Measurements from ENCODE around the gene SPATA9. TPM values are rescaled to one million over a fixed set of nuclear protein-coding genes. Genes with fewer than 3 reads are reported as not detected.

SPATA9 gene
- total and polyA plus RNA-seq, 2 donors (not counting 3 experiments of a cell fraction or from before 2014, with no cell fraction given): 0.07 TPM; not detected in 1

DNA sequence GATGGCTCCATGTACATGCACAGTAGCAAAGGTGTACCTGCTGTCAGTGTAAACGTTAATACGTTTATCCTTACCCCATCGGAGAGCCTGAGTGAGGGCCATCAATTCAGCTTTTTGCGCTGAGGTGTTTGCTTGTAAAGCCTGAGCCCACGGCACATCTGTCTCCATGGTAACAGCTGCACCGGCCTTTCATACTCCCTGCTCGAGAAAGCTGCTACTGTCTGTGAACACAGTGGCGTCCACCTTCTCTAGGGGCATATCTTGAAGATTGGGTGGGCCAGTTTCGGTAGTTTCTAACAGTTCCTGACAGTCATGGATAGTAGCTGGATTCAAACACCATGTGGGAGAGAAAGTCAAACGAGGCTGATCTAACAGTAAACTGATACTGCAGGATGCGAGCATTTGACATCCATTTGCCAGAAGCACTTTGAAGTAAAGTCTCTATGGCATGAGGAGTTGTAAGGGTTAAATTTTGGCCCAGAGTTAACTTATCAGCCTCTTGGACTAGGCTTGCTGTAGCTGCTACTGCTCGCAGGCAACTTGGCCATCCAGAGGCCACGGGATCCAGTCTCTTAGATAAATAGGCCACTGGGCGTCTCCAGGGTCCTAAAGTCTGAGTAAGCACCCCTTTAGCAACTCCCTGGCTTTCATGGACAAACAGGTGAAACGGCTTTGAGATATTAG lies 27.3 kb upstream of the SPATA9 start:
- Histone ChIP-seq H3K79me2 (ENCODE audit: control insufficient read depth, insufficient read depth, low read length) (no peaks in the 10 kb centered on the region), H3K4me1 (ENCODE audit: control insufficient read depth, extremely low read depth, insufficient read depth, low read length) (peaks cover 19% of the 10 kb centered on the region), H3K27me3 (ENCODE audit: control insufficient read depth in 2 of 2, insufficient read depth in 2 of 2, low read length in 2 of 2) (no peaks in the 10 kb centered on the region), H3K9ac (replicated peaks; ENCODE audit: extremely low read depth, insufficient read depth, low read length) (no peak overlapping the region), H3K9me3 (replicated peaks; ENCODE audit: control insufficient read depth, insufficient read depth, low read length) (no peaks in the 10 kb centered on the region), H3K36me3 (ENCODE audit: control insufficient read depth in 2 of 2, extremely low read depth in 1 of 2, insufficient read depth in 2 of 2, low read length in 2 of 2) (no peaks in the 10 kb centered on the region), H2AFZ (ENCODE audit: low read depth, low read length) (no peak overlapping the region), H3K27ac (ENCODE audit: insufficient read depth, low read depth, low read length) (no peak overlapping the region), H3K4me3 (replicated peaks in 1 of 3; ENCODE audit: insufficient read depth in 1 of 3, low read depth in 1 of 3, low read length in 3 of 3) (no peak overlapping the region), H3K9me1 (replicated peaks; ENCODE audit: control insufficient read depth, extremely low read depth, insufficient read depth, low read length) (no peaks in the 10 kb centered on the region), H3K4me2 (ENCODE audit: insufficient read depth, low read length) (no peak overlapping the region), H4K20me1 (replicated peaks; ENCODE audit: control insufficient read depth, extremely low read depth, insufficient read depth, low read length) (no peaks in the 10 kb centered on the region)
- BruUV-seq (replicated peaks): no TSS peak
- dilution Hi-C loops (cut with MboI; ENCODE audit: extremely low pct_ligation_motif_present, low sequenced_read_pairs) (no loop called here), intact Hi-C loops (cut with micrococcal nuclease) (no loop called here)
- POLR2A ChIA-PET: no interaction called here
- TF ChIP-seq, protein P1, sequence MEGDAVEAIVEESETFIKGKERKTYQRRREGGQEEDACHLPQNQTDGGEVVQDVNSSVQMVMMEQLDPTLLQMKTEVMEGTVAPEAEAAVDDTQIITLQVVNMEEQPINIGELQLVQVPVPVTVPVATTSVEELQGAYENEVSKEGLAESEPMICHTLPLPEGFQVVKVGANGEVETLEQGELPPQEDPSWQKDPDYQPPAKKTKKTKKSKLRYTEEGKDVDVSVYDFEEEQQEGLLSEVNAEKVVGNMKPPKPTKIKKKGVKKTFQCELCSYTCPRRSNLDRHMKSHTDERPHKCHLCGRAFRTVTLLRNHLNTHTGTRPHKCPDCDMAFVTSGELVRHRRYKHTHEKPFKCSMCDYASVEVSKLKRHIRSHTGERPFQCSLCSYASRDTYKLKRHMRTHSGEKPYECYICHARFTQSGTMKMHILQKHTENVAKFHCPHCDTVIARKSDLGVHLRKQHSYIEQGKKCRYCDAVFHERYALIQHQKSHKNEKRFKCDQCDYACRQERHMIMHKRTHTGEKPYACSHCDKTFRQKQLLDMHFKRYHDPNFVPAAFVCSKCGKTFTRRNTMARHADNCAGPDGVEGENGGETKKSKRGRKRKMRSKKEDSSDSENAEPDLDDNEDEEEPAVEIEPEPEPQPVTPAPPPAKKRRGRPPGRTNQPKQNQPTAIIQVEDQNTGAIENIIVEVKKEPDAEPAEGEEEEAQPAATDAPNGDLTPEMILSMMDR (IDR thresholded peaks at IDR 0.05; ENCODE audit: extremely low read depth in 1 of 2, insufficient read depth in 1 of 2, low read depth in 1 of 2, low read length in 2 of 2): no peak
- TF ChIP-seq POLR2AphosphoS5 (IDR thresholded peaks at IDR 0.05; ENCODE audit: insufficient read depth, low read depth, low read length) (no peak), JUN (IDR thresholded peaks at IDR 0.05; ENCODE audit: borderline replicate concordance, insufficient read depth, insufficient read length, low read depth) (no peak), POLR2A (IDR thresholded peaks at IDR 0.05; ENCODE audit: low read depth, low read length) (no peak), EZH2 (IDR thresholded peaks at IDR 0.05; ENCODE audit: borderline replicate concordance, low read depth, low read length, severe bottlenecking) (no peak), FOS (IDR thresholded peaks at IDR 0.05; ENCODE audit: borderline replicate concordance, insufficient read depth, low read length) (no peak), MYC (IDR thresholded peaks at IDR 0.05; ENCODE audit: low read depth, low read length) (no peak), GATA2 (IDR thresholded peaks at IDR 0.05; ENCODE audit: insufficient read depth, insufficient read length, low read depth, low read length) (no peak)
- TF ChIP-seq, protein P2, sequence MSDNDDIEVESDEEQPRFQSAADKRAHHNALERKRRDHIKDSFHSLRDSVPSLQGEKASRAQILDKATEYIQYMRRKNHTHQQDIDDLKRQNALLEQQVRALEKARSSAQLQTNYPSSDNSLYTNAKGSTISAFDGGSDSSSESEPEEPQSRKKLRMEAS (IDR thresholded peaks at IDR 0.05; ENCODE audit: insufficient read depth, insufficient read length): no peak
- no peak for FAIRE-seq
- DNase-seq (ENCODE audit: low read depth, low spot score): no peak
- CTCF ChIA-PET: interaction anchor here (1.6 kb wide), 1 partner anchor 71 kb away, joined by 4 read pairs; no protein-coding TSS in a partner anchor
